Naive B cell (primary cell): ENCODE results near the gene CSNK1A1. TPM values are rescaled to one million over a fixed set of nuclear protein-coding genes. Genes with fewer than 3 reads are reported as not detected.
"Not testable (repeated sequence)": the region's sequence is repeated elsewhere in the genome, so short reads cannot be mapped to it uniquely, and the experiment has no call there.

Source experiments
- ATAC-seq, 2 donors: fragments of 150-1000 bp; cut with Tn5 transposase; 2 replicates each; pipeline ENCODE4 v1.10.0; 2021; ENCODE audit warnings: low read depth in 2 of 2, mild to moderate bottlenecking in 2 of 2, moderate library complexity in 2 of 2
- DNase-seq: peaks from one replicate; pipeline ENCODE4 v3.0.0; 2022
- H3K27ac Mint-ChIP-seq, 6 donors: one replicate each; pipeline ENCODE4 v1.8.0; 2020 to 2022; ENCODE audit warnings: mild to moderate bottlenecking in 6 of 6, mixed read lengths in 6 of 6, moderate library complexity in 5 of 6, inconsistent platforms in 2 of 6
- H3K27me3 Mint-ChIP-seq, 3 donors: one replicate each; pipeline ENCODE4 v1.8.0; 2021 to 2022; ENCODE audit warnings: mixed read lengths in 3 of 3, mild to moderate bottlenecking in 1 of 3
- H3K36me3 Mint-ChIP-seq, 2 donors: one replicate each; pipeline ENCODE4 v1.8.0; 2020 to 2022; ENCODE audit warnings: mixed read lengths in 2 of 2, inconsistent platforms in 1 of 2, mild to moderate bottlenecking in 1 of 2
- H3K4me1 Mint-ChIP-seq, 3 donors: one replicate each; pipeline ENCODE4 v1.8.0; 2020 to 2022; ENCODE audit warnings: mixed read lengths in 3 of 3, inconsistent platforms in 1 of 3, mild to moderate bottlenecking in 1 of 3, moderate library complexity in 1 of 3
- H3K4me3 Mint-ChIP-seq, 8 donors: one replicate each; pipeline ENCODE4 v1.8.0; 2020 to 2022; ENCODE audit warnings: mild to moderate bottlenecking in 8 of 8, mixed read lengths in 8 of 8, moderate library complexity in 8 of 8, inconsistent platforms in 2 of 8
- H3K9me3 Mint-ChIP-seq, 7 donors: one replicate each; pipeline ENCODE4 v1.8.0; 2020 to 2022; ENCODE audit warnings: mixed read lengths in 7 of 7, mild to moderate bottlenecking in 5 of 7, inconsistent platforms in 2 of 7, moderate library complexity in 1 of 7
- polyA plus RNA-seq, 6 donors: library from polyadenylated mRNA; unstranded; fragments of 300-500 nt; fragmentation: Illumina TruSeq; gene quantifications; one replicate each; pipeline ENCODE4 v1.2.3, GENCODE V29; 2021; ENCODE audit warnings: low read depth in 6 of 6

CSNK1A1 gene
- polyA plus RNA-seq, 6 donors from 2014 or later: 100 to 148 (median 129) TPM

DNA sequence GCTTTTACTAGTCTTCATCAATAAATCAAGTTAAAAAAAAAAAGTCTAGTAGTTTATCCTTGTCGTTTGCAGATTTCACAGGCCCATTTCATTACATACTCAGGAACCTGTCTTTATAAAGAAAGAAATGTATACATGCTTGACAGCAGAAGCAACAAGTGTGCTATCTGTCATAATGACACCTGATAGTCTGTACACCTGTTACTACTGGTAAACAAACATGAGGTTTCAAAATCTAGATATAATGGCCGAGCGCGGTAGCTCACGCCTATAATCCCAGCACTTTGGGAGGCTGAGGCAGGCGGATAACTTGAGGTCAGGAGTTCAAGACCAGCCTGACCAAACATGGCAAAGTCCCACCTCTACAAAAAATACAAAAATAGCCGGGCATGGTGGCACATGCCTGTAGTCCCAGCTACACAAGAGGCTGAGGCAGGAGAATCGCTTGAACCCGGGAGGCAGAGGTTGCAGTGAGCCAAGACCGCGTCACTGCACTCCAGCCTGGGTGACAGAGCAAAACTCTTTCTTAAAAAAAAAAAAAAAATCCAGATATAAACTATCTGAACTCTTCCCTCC lies 37.8 kb downstream of the CSNK1A1 start:
- not testable (repeated sequence) for ATAC-seq, H3K27me3 Mint-ChIP-seq, H3K4me3 Mint-ChIP-seq, H3K9me3 Mint-ChIP-seq, H3K27ac Mint-ChIP-seq, H3K36me3 Mint-ChIP-seq, DNase-seq
- peaks cover 5 to 20% (median 11%) of the 10 kb centered on the region in 3 donors for H3K4me1 Mint-ChIP-seq

DNA sequence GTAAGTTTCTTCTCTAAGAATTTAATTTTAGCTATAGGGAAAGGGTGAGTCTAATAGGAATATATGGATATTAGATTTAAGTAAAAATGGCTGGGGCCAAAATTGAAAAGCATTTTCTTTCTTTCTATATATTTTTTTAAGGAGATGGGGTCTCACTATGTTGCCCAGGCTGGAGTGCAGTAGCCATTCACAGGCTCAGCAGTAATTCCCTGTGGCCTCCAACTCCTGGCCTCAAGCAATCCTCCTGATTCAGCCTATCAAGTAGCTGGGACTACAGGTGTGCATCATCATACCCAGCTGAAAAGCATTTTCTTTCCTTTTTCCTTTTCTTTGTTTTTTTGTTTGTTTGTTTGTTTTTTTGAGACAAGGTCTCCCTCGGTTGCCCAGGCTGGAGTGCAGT lies 41.1 kb downstream of the CSNK1A1 start:
- ATAC-seq (no peak), DNase-seq (no peak)
- peaks cover 5% of the 10 kb centered on the region in 2 donors for H3K36me3 Mint-ChIP-seq
- H3K27ac Mint-ChIP-seq: peak overlapping the region in 2 of 6 donors; percentile 41 to 68
- H3K27me3 Mint-ChIP-seq: no peaks in the 10 kb centered on the region
- no peaks in the 10 kb centered on the region for H3K9me3 Mint-ChIP-seq
- H3K4me3 Mint-ChIP-seq: no peak overlapping the region
- peaks cover 0 to 2% (median 0%) of the 10 kb centered on the region in 3 donors for H3K4me1 Mint-ChIP-seq

DNA sequence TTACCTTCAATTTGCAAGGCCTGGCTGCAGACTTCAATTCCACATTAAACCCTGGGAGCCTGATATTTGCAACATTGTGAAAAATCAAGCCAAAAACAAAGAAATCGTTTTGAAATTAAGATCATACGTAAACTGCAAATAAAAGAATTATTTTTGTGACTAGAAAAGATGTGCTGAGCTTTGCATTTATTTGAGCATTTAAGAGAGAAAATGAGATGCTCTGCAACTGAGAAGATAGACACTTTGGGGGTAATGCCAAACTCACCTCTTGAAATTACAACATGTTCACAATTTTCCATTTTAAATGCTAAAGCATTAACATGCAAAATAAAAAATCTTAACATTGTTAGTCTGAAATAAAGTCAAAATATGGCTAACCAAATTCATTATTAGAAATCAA lies 46.6 kb downstream of the CSNK1A1 start:
- DNase-seq (no peak), ATAC-seq (no peak)
- Mint-ChIP-seq H3K9me3 (no peaks in the 10 kb centered on the region), H3K27me3 (no peaks in the 10 kb centered on the region), H3K4me1 (no peaks in the 10 kb centered on the region), H3K36me3 (peaks cover 12 to 16% of the 10 kb centered on the region in 2 donors), H3K4me3 (no peak overlapping the region), H3K27ac (no peak overlapping the region)

DNA sequence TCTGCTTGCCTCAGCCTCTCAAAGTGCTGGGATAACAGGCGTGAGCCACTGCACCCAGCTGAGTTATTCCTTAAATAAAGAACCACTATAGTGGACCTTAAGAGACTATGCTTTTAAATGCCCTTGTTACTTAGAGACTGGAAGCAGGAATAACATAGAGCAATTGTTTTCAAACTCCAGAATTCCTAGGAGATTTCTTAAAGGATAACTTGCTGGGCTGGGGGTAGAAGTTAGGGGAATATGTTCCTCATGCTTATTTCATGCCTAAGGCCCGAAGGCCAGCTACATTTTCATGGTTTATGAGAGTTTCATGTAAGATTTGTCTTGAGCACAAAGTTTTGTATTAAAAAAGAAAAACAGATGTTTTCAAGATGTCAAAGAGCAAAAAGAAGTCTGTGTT lies 48.2 kb downstream of the CSNK1A1 start:
- H3K9me3 Mint-ChIP-seq: no peaks in the 10 kb centered on the region
- no peaks in the 10 kb centered on the region for H3K27me3 Mint-ChIP-seq
- ATAC-seq: no peak
- DNase-seq: no peak
- H3K4me1 Mint-ChIP-seq: no peaks in the 10 kb centered on the region
- H3K36me3 Mint-ChIP-seq: peaks cover 7 to 16% of the 10 kb centered on the region in 2 donors
- no peak overlapping the region for H3K27ac Mint-ChIP-seq
- no peak overlapping the region for H3K4me3 Mint-ChIP-seq

DNA sequence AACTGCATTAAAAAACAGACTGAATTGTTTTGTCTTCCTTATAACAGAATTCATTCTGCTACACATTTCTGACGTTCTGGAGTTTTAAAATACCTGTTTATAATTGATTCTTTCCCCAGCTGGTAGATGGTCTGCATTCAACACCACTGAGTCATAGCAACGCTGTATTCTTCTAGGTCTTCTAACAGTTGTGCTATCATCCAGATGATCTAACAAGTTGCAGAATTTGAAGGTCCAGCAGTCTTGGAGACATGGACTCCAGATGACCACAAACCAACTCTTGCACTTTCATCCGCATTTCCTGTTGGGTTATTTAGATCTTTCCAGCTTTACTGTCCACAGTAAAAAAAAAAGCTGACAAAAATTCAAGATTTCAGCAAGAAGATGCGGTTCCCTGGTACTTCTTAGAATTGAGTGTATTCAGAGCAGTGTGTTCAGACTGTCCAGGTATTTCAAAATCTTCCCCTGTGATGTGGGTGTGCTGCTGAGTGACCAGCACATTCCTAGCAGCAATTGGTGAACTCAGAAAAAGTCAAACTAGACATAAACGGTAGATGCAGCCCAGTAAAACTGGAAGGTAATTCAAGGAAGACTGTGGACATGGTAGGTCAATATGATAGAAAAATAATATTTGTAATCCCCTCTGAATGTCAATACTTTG lies 50.2 kb downstream of the CSNK1A1 start:
- Mint-ChIP-seq H3K27me3 (no peaks in the 10 kb centered on the region), H3K4me3 (no peak overlapping the region), H3K4me1 (no peaks in the 10 kb centered on the region), H3K36me3 (peaks cover 7 to 16% of the 10 kb centered on the region in 2 donors), H3K27ac (peak overlapping the region in 3 of 6 donors; percentile 3 to 35 (median 11)), H3K9me3 (no peaks in the 10 kb centered on the region)
- DNase-seq: no peak
- ATAC-seq: no peak

DNA sequence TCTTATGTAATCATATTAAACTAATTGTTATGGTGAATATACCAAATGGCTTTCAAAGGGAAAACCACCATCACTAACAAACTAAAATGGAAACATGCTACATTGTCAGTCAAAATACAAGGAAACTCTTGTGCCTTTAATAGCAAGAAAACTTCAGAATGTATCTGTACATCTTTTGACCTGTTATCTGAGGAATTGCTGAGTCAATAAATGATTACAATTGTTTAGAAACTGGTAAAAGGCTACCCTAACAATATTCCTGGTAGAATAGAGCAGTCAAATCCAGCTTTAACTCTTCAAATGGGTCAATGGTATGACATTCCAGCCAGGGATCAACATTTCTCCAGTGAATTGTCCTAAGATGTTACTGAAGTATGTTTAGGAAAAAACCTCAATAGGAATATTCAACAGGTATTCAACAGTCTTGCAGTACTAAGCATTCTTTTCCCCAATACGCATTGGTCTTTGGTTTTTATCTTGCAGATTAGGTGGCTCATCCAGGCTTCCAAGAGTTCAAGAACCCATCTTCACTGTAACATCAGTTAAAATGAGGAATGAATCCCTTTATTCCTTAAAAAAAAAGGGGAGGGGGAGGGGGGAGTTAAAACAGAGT lies 52.4 kb downstream of the CSNK1A1 start:
- Mint-ChIP-seq H3K4me1 (no peaks in the 10 kb centered on the region), H3K4me3 (no peak overlapping the region), H3K36me3 (peaks cover 7 to 26% of the 10 kb centered on the region in 2 donors), H3K9me3 (no peaks in the 10 kb centered on the region), H3K27me3 (no peaks in the 10 kb centered on the region), H3K27ac (no peak overlapping the region)
- no peak for ATAC-seq
- no peak for DNase-seq

DNA sequence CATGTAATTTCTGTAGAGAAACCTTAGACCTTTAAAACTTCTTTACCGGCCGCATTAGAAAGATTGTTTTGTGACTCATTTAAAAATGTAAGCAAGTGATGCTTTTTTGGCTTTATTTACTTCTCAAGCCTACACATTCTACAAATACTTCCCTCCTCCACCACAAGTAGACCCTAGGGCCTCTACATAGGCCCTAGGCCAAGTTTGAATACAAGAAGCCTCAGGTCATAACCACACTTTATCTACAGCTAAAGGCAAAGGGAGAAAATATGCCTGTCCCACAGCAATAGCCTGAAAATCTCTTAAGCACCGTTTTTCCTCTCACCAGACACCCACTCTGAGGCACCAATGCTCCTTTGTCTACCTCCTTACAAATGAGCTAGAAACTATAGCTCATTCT lies 53.9 kb downstream of the CSNK1A1 start:
- no peak overlapping the region for H3K4me3 Mint-ChIP-seq

DNA sequence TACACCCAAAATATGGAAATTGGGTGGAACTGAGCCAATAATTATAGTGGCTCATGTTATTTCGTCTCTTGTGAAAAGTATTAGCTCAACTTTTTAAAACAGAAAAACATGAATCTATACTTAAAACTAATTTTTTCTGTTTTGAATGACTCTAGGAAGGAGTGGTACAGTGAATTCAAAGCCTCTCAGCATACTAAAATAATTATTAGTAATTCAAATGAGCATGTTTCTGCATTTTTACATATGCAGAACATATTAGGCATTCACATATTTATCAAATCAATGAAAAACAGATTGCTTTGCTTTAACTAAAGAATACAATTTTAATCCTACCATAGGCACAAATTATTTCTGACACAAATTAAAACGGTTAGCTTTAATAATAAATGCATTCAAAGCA lies 54.3 kb downstream of the CSNK1A1 start:
- Mint-ChIP-seq H3K4me1 (no peaks in the 10 kb centered on the region), H3K27ac (peak overlapping the region in 1 of 6 donors; percentile 22), H3K27me3 (no peaks in the 10 kb centered on the region), H3K4me3 (no peak overlapping the region), H3K36me3 (peaks cover 7 to 25% of the 10 kb centered on the region in 2 donors), H3K9me3 (no peaks in the 10 kb centered on the region)
- ATAC-seq: no peak
- DNase-seq: no peak

More for the DNA sequence above, 53.9 kb downstream of the CSNK1A1 start:
- Mint-ChIP-seq H3K36me3 (peaks cover 7 to 25% of the 10 kb centered on the region in 2 donors), H3K4me1 (no peaks in the 10 kb centered on the region), H3K27me3 (no peaks in the 10 kb centered on the region), H3K9me3 (no peaks in the 10 kb centered on the region), H3K27ac (peak overlapping the region in 2 of 6 donors; percentile 90)
- DNase-seq (no peak), ATAC-seq (no peak)

DNA sequence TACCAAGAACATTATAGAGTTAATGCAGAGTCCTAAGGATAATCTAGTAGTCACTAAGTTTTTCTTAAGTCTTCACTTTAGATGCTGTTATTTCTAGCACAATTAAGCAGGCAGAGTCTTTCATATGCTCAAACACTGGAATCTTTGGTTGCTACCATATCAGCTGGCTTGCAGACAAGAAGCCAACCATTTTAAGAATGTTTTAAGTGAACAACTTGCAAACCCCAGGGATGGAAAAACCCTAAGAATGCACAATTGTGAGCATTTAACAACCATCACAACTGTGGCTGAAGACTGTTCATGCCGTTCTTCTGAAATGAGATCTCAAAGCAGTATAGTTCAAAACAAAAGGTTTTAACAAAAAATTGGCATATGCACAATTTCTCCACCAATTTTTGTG lies 55.1 kb downstream of the CSNK1A1 start:
- H3K9me3 Mint-ChIP-seq: no peaks in the 10 kb centered on the region
- DNase-seq (no peak), ATAC-seq (no peak)
- H3K36me3 Mint-ChIP-seq: peaks cover 4 to 22% of the 10 kb centered on the region in 2 donors
- no peaks in the 10 kb centered on the region for H3K4me1 Mint-ChIP-seq
- H3K27me3 Mint-ChIP-seq: no peaks in the 10 kb centered on the region
- no peak overlapping the region for H3K27ac Mint-ChIP-seq
- no peak overlapping the region for H3K4me3 Mint-ChIP-seq

DNA sequence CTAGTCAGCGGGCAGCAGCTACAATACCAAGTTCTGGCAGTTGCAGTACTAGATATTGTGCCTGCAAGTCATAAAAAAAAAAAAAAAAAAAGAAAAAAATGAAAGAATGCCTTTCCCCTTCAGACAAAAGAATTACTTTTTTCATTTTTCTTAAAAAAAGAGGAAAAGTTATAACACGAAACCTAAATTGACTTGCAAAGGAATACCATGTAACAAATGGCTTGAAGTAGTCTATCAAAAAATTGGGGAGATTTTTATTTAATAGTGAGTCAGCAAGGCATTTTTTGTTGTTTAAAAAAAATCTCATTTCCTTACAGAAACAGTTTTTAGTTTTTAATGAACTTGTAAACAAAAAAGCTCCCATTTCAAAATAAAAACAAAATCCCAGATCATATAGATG lies 55.6 kb downstream of the CSNK1A1 start:
- no peaks in the 10 kb centered on the region for H3K9me3 Mint-ChIP-seq

DNA sequence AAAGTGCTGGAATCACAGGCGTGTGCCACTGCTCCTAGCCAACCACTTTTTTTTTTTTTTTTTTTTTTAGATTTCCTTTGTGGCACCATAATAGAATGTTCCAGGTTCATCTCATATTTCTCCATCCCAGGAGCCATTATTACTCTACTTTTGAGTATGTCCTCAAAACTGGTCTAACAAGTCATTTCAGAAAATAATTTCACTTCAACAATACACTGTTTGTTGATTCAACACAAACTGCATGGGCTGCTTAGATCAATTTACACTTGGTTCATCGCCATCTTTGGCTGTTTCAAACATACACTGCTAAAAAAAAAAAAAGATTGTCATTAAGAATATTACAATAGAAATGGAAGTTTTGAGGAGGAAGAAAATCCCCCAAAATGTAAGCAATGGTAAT lies 57.9 kb downstream of the CSNK1A1 start:
- Mint-ChIP-seq H3K36me3 (peaks cover 0 to 15% of the 10 kb centered on the region in 2 donors), H3K9me3 (peaks cover 0 to 1% (median 0%) of the 10 kb centered on the region in 7 donors), H3K4me1 (peaks cover 0 to 3% (median 2%) of the 10 kb centered on the region in 3 donors), H3K27me3 (no peaks in the 10 kb centered on the region), H3K4me3 (no peak overlapping the region), H3K27ac (peak overlapping the region in 1 of 6 donors; percentile 50)
- DNase-seq (no peak), ATAC-seq (no peak)

More for the DNA sequence above, 55.6 kb downstream of the CSNK1A1 start:
- Mint-ChIP-seq H3K27me3 (no peaks in the 10 kb centered on the region), H3K4me3 (no peak overlapping the region), H3K36me3 (peaks cover 0 to 17% of the 10 kb centered on the region in 2 donors), H3K27ac (no peak overlapping the region), H3K4me1 (peaks cover 0 to 2% (median 0%) of the 10 kb centered on the region in 3 donors)
- ATAC-seq (no peak), DNase-seq (no peak)

DNA sequence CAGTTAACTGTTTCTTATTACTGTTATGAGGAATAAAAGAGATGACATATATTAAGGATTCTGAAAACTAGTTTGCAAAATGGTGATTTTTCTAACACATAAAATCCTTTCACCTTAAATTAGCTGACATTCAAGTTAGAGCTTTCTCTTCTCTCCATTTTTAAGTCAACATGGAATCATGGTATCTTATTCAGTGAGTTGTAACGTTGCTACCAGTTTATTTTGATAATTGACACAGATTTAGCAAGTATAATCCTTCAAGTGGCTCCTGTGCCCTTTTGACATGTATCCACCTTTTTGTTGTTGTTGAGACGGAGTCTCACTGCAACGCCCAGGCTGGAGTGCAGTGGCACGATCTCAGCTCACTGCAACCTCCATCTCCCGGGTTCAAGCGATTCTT lies 58.5 kb downstream of the CSNK1A1 start:
- ATAC-seq (no peak), DNase-seq (no peak)
- Mint-ChIP-seq H3K27ac (no peak overlapping the region), H3K4me3 (no peak overlapping the region), H3K27me3 (no peaks in the 10 kb centered on the region), H3K9me3 (peaks cover 0 to 1% (median 0%) of the 10 kb centered on the region in 7 donors), H3K4me1 (peaks cover 0 to 4% (median 2%) of the 10 kb centered on the region in 3 donors), H3K36me3 (peaks cover 0 to 15% of the 10 kb centered on the region in 2 donors)

DNA sequence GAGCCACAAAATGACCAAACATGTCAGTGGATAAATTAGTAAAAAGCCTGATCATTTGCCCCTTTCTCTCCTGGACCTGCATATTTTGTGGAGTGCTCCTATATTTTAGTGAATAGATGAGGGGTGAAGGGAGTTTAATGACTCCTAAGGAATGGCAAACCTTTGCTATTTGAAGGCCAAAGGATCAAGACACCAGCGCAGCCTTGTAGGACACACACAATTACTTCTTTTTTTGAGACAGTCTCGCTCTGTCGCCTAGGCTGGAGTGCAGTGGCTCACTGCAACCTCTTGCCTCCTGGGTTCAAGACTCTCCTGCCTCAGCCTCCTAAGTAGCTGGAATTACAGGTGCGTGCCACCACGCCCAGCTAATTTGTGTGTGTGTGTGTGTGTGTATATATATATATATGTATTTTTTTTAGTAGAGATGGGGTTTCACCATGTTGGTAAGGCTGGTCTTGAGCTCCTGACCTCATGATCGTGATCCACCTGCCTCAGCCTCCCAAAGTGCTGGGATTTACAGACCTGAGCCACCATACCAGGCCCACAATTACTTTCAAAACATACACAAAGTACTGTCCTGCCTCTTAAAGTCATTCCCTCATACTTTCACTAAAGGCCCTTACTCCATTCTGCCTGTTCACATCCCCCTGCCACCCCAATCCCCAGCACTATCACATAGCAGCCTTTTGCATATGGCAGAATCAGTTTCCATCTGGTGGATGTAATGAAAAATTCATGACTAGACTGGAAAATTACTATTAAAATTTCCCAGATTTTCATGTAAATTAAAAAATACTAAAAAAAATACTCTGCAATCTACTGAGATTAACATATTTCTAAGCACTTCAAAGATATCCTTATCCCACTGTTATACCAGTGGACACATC lies 60.4 kb downstream of the CSNK1A1 start:
- no peak for DNase-seq

More for the DNA sequence above, 60.4 kb downstream of the CSNK1A1 start:
- ATAC-seq: no peak
- H3K4me3 Mint-ChIP-seq: no peak overlapping the region
- H3K27ac Mint-ChIP-seq: peak overlapping the region in 2 of 6 donors; percentile 18 to 49
- peaks cover 0 to 15% of the 10 kb centered on the region in 2 donors for H3K36me3 Mint-ChIP-seq
- peaks cover 0 to 1% (median 0%) of the 10 kb centered on the region in 7 donors for H3K9me3 Mint-ChIP-seq
- H3K4me1 Mint-ChIP-seq: peaks cover 0 to 4% (median 2%) of the 10 kb centered on the region in 3 donors
- H3K27me3 Mint-ChIP-seq: no peaks in the 10 kb centered on the region
